ENCODE measurements around the gene UEVLD.

Gene UEVLD

DNA sequence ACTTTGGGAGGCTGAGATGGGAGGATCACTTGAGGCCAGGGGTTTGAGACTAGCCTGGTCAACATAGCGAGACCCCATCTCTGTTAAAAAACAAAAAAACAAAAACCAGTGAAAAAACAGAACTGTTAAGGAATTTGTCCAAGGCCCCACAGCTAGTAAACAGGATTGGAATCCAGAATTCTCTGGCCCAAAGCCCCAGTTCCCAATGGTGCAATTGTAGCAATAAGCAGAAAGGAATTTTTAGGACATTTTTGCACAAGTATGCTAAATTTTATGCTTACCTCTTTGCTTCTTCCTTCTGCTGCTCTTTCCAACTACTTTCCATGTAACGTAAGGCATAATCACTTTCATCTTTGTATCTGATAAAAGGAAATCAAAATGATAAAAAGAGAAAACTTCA lies 22.7 kb upstream of the UEVLD start:
- no peak overlapping the region for H4K91ac ChIP-seq (ENCODE audit: low read depth, low read length)
- no CpG with 5 or more reads among the region's 2 CpGs for WGBS (ENCODE audit: extremely low coverage, insufficient coverage, insufficient read length)
- no peak overlapping the region for H4K8ac ChIP-seq (ENCODE audit: low read depth, low read length)
- H2AFZ ChIP-seq (ENCODE audit: insufficient read depth, low read length, poor library complexity) = no peak overlapping the region
- H3K36me3 ChIP-seq (ENCODE audit: control insufficient read depth in 1 of 2, insufficient read depth in 2 of 2, low read length in 2 of 2) = peaks cover 20 to 37% of the 10 kb centered on the region in 2 experiments
- peak in 1 of 2 donors; percentile 47 for DNase-seq
- no peak overlapping the region for H4K12ac ChIP-seq (ENCODE audit: low read depth, low read length)
- H3K4me1 ChIP-seq (ENCODE audit: control insufficient read depth in 1 of 2, insufficient read depth in 2 of 2, low read length in 2 of 2) = no peaks in the 10 kb centered on the region
- no peak overlapping the region for H2BK12ac ChIP-seq (ENCODE audit: low read length)
- no peak overlapping the region for H3K23ac ChIP-seq (ENCODE audit: low read length)
- no peak overlapping the region for H3K4ac ChIP-seq (ENCODE audit: low read depth, low read length)
- H3K27ac ChIP-seq (ENCODE audit: low read depth, low read length) = no peak overlapping the region
- H3K4me3 ChIP-seq (ENCODE audit: low read depth, low read length) = no peak overlapping the region
- H3K9ac ChIP-seq (ENCODE audit: low read length) = no peak overlapping the region
- no peak overlapping the region for H3K4me2 ChIP-seq (ENCODE audit: low read length)
- no peaks in the 10 kb centered on the region for H3K27me3 ChIP-seq (ENCODE audit: insufficient read depth, low read length)
- H3K14ac ChIP-seq (ENCODE audit: low read length) = no peak overlapping the region
- H3K9me3 ChIP-seq (ENCODE audit: insufficient read depth, low read depth, low read length) = no peaks in the 10 kb centered on the region
- H2BK5ac ChIP-seq (ENCODE audit: low read depth, low read length, poor library complexity) = no peak overlapping the region
- no peaks in the 10 kb centered on the region for H3K79me2 ChIP-seq (ENCODE audit: control insufficient read depth, insufficient read depth, low read length, poor library complexity)
- no peak overlapping the region for H2AK5ac ChIP-seq (ENCODE audit: low read length)
- no peaks in the 10 kb centered on the region for H3K79me1 ChIP-seq (ENCODE audit: low read length)
- no peak overlapping the region for H2BK120ac ChIP-seq (ENCODE audit: insufficient read depth, low read length, poor library complexity)
- no peak overlapping the region for H3K18ac ChIP-seq (ENCODE audit: low read length)

DNA sequence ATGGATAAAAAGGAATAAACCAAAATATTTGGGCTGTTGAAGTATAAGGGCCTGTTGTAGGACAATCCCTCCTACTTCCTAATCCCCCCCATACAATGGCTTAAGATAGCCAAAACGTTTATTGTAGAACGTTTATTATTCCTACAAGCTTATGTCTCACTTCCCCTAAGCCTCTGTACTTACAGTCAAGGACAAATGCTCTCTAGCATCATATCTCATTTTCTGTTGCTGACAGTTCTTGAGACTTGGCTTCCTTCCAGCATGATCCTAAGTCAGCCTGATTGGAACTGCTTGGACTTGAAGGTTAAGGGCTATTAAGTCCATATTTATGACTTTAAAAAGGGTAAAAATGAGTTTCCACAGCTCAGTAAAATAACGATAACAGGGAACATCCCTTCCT lies 19.8 kb upstream of the UEVLD start:
- H3K4me3 ChIP-seq (ENCODE audit: low read depth, low read length) = no peak overlapping the region
- no peak overlapping the region for H2BK120ac ChIP-seq (ENCODE audit: insufficient read depth, low read length, poor library complexity)
- no peaks in the 10 kb centered on the region for H3K27me3 ChIP-seq (ENCODE audit: insufficient read depth, low read length)
- H4K91ac ChIP-seq (ENCODE audit: low read depth, low read length) = no peak overlapping the region
- no peak overlapping the region for H3K9ac ChIP-seq (ENCODE audit: low read length)
- H3K4me2 ChIP-seq (ENCODE audit: low read length) = no peak overlapping the region
- no peak overlapping the region for H2BK5ac ChIP-seq (ENCODE audit: low read depth, low read length, poor library complexity)
- H4K12ac ChIP-seq (ENCODE audit: low read depth, low read length) = no peak overlapping the region
- H3K14ac ChIP-seq (ENCODE audit: low read length) = no peak overlapping the region
- H3K4ac ChIP-seq (ENCODE audit: low read depth, low read length) = no peak overlapping the region
- no peaks in the 10 kb centered on the region for H3K9me3 ChIP-seq (ENCODE audit: insufficient read depth, low read depth, low read length)
- no peak overlapping the region for H4K8ac ChIP-seq (ENCODE audit: low read depth, low read length)
- DNase-seq = no peak
- no peak overlapping the region for H2AFZ ChIP-seq (ENCODE audit: insufficient read depth, low read length, poor library complexity)
- no peak overlapping the region for H2BK12ac ChIP-seq (ENCODE audit: low read length)
- H3K27ac ChIP-seq (ENCODE audit: low read depth, low read length) = no peak overlapping the region
- H3K18ac ChIP-seq (ENCODE audit: low read length) = no peak overlapping the region
- no peaks in the 10 kb centered on the region for H3K79me2 ChIP-seq (ENCODE audit: control insufficient read depth, insufficient read depth, low read length, poor library complexity)
- H2AK5ac ChIP-seq (ENCODE audit: low read length) = no peak overlapping the region
- H3K23ac ChIP-seq (ENCODE audit: low read length) = no peak overlapping the region
- no CpG with 5 or more reads among the region's 3 CpGs for WGBS (ENCODE audit: extremely low coverage, insufficient coverage, insufficient read length)
- no peaks in the 10 kb centered on the region for H3K4me1 ChIP-seq (ENCODE audit: control insufficient read depth in 1 of 2, insufficient read depth in 2 of 2, low read length in 2 of 2)
- H3K36me3 ChIP-seq (ENCODE audit: control insufficient read depth in 1 of 2, insufficient read depth in 2 of 2, low read length in 2 of 2) = peaks cover 10 to 29% of the 10 kb centered on the region in 2 experiments
- no peaks in the 10 kb centered on the region for H3K79me1 ChIP-seq (ENCODE audit: low read length)

DNA sequence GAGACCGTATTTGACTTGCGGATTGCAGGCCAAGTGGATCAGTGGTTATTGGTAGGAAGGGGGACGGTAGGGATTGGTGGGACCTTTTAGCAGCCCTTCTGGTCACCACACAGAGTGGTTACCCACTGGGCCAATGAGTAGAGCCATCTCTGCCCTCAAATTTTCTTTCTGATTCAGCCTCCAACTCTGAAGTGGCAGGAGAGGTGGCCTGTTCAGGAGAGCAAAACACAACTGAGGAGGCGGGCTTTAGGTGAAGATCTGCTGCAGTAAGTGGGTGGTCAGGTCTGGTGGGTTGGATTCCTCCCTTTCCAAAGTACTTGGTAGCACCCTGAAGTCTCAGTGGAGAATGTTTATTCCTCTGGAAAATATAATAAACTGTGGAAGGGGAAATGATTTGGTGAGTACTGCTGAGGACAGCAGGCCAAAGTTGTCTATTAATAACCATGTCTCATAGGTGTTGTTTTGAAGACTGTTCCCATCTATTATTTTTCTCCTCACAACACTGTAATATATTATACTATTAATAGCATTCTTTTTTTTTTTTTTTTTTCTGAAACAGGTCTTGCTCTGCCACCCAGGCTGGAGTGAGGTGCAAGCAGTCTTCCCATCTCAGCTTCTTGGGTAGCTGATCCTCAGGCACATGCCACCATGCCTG lies 12.5 kb upstream of the UEVLD start:
- no CpG with 5 or more reads among the region's 4 CpGs for WGBS (ENCODE audit: extremely low coverage, insufficient coverage, insufficient read length)
- Histone ChIP-seq H3K9ac (ENCODE audit: low read length) (no peak overlapping the region), H2BK12ac (ENCODE audit: low read length) (no peak overlapping the region)

DNA sequence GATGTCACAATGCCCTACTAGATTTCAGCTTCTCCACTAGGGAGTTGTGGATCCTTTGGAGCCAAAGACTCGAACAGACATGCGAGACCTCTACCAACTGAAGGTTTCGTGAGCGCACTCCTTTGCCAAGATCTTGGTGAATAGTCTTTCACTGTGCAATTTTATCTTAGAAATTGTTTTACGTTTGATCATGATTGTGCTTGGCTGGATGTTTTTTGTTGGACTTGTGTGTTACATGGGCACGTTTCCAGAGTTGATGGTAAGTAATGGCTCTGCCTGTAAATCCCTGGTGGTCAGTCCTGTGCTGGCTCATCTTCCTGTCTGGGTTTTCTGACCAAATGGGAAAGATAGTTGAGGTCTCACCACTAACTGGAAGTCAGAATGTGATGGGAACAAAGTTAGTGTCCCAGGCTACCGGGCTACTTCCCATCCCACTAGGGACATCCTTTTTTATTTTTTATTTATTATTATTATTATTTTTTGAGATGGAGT lies 11.3 kb upstream of the UEVLD start, which contains the start of gene MISFA:
MISFA (plus strand) TSS at position 51 of the 492 bp plus-strand sequence; CDS start at position 191, 140 bp downstream.
- no peaks in the 10 kb centered on the region for H3K4me1 ChIP-seq (ENCODE audit: control insufficient read depth in 1 of 2, insufficient read depth in 2 of 2, low read length in 2 of 2)
- H3K9me3 ChIP-seq (ENCODE audit: insufficient read depth, low read depth, low read length) = peaks cover 4% of the 10 kb centered on the region
- no peak within 1 kb of the TSS for H3K4me2 ChIP-seq (ENCODE audit: low read length)
- no CpG with 5 or more reads among the region's 7 CpGs for WGBS (ENCODE audit: extremely low coverage, insufficient coverage, insufficient read length)
- no peak within 1 kb of the TSS for H3K23ac ChIP-seq (ENCODE audit: low read length)
- no peaks in the 10 kb centered on the region for H3K27me3 ChIP-seq (ENCODE audit: insufficient read depth, low read length)
- H3K4ac ChIP-seq (ENCODE audit: low read depth, low read length) = no peak within 1 kb of the TSS
- H3K14ac ChIP-seq (ENCODE audit: low read length) = no peak within 1 kb of the TSS
- peaks cover 9 to 18% of the 10 kb centered on the region in 2 experiments for H3K36me3 ChIP-seq (ENCODE audit: control insufficient read depth in 1 of 2, insufficient read depth in 2 of 2, low read length in 2 of 2)
- H4K8ac ChIP-seq (ENCODE audit: low read depth, low read length) = no peak within 1 kb of the TSS
- H3K79me2 ChIP-seq (ENCODE audit: control insufficient read depth, insufficient read depth, low read length, poor library complexity) = no peaks in the 10 kb centered on the region
- H3K79me1 ChIP-seq (ENCODE audit: low read length) = no peaks in the 10 kb centered on the region
- no peak within 1 kb of the TSS for H3K27ac ChIP-seq (ENCODE audit: low read depth, low read length)
- no peak within 1 kb of the TSS for H2BK5ac ChIP-seq (ENCODE audit: low read depth, low read length, poor library complexity)
- no peak within 1 kb of the TSS for H4K91ac ChIP-seq (ENCODE audit: low read depth, low read length)
- H3K9ac ChIP-seq (ENCODE audit: low read length) = no peak within 1 kb of the TSS
- H2BK120ac ChIP-seq (ENCODE audit: insufficient read depth, low read length, poor library complexity) = no peak within 1 kb of the TSS
- no peak within 1 kb of the TSS for H3K4me3 ChIP-seq (ENCODE audit: low read depth, low read length)
- no peak within 1 kb of the TSS for H3K18ac ChIP-seq (ENCODE audit: low read length)
- H2AFZ ChIP-seq (ENCODE audit: insufficient read depth, low read length, poor library complexity) = no peak within 1 kb of the TSS
- DNase-seq = no peak
- H2AK5ac ChIP-seq (ENCODE audit: low read length) = no peak within 1 kb of the TSS
- H2BK12ac ChIP-seq (ENCODE audit: low read length) = no peak within 1 kb of the TSS
- no peak within 1 kb of the TSS for H4K12ac ChIP-seq (ENCODE audit: low read depth, low read length)

More for the DNA sequence above, 12.5 kb upstream of the UEVLD start:
- H3K27ac ChIP-seq (ENCODE audit: low read depth, low read length) = no peak overlapping the region
- no peak overlapping the region for H2AFZ ChIP-seq (ENCODE audit: insufficient read depth, low read length, poor library complexity)
- H3K36me3 ChIP-seq (ENCODE audit: control insufficient read depth in 1 of 2, insufficient read depth in 2 of 2, low read length in 2 of 2) = peaks cover 4 to 11% of the 10 kb centered on the region in 2 experiments
- no peak overlapping the region for H2AK5ac ChIP-seq (ENCODE audit: low read length)
- no peak overlapping the region for H2BK5ac ChIP-seq (ENCODE audit: low read depth, low read length, poor library complexity)
- H3K23ac ChIP-seq (ENCODE audit: low read length) = no peak overlapping the region
- no peak overlapping the region for H4K91ac ChIP-seq (ENCODE audit: low read depth, low read length)
- H4K12ac ChIP-seq (ENCODE audit: low read depth, low read length) = no peak overlapping the region
- no peak overlapping the region for H3K4ac ChIP-seq (ENCODE audit: low read depth, low read length)
- no peak overlapping the region for H2BK120ac ChIP-seq (ENCODE audit: insufficient read depth, low read length, poor library complexity)
- H3K14ac ChIP-seq (ENCODE audit: low read length) = no peak overlapping the region
- H3K4me1 ChIP-seq (ENCODE audit: control insufficient read depth in 1 of 2, insufficient read depth in 2 of 2, low read length in 2 of 2) = no peaks in the 10 kb centered on the region
- H3K27me3 ChIP-seq (ENCODE audit: insufficient read depth, low read length) = no peaks in the 10 kb centered on the region
- H3K79me1 ChIP-seq (ENCODE audit: low read length) = no peaks in the 10 kb centered on the region
- H3K4me2 ChIP-seq (ENCODE audit: low read length) = no peak overlapping the region
- H3K9me3 ChIP-seq (ENCODE audit: insufficient read depth, low read depth, low read length) = peaks cover 4% of the 10 kb centered on the region
- no peak overlapping the region for H3K18ac ChIP-seq (ENCODE audit: low read length)
- no peaks in the 10 kb centered on the region for H3K79me2 ChIP-seq (ENCODE audit: control insufficient read depth, insufficient read depth, low read length, poor library complexity)
- H4K8ac ChIP-seq (ENCODE audit: low read depth, low read length) = no peak overlapping the region
- DNase-seq = no peak
- H3K4me3 ChIP-seq (ENCODE audit: low read depth, low read length) = no peak overlapping the region
